ENCODE data around the gene PHACTR4. TPM values are rescaled to one million over a fixed set of nuclear protein-coding genes. Genes with fewer than 3 reads are reported as not detected.

PHACTR4 gene
- total RNA-seq, 6 experiments from 2014 or later = 16.1 to 25.8 (median 23.3) TPM

- TF ChIP-seq POLR2A (IDR thresholded peaks at IDR 0.05) = no peak
- no peak for TF ChIP-seq CTCF (IDR thresholded peaks at IDR 0.05)
- Histone ChIP-seq H3K27me3 (no peaks in the 10 kb centered on the region), H3K27ac (no peak overlapping the region), H3K4me1 (no peaks in the 10 kb centered on the region), H3K36me3 (peaks cover 0 to 24% (median 6%) of the 10 kb centered on the region in 4 donors), H3K9me3 (no peaks in the 10 kb centered on the region), H3K4me3 (no peak overlapping the region)
- intact Hi-C loops (cut with DNase I) = no loop called here
- 97% methylated on average over 3 of the region's 3 CpGs for WGBS (ENCODE audit: insufficient coverage, low coverage, low lambda C conversion rate, missing lambda C conversion rate)
- DNase-seq (no peak), ATAC-seq (no peak)
Measured at GRCh38 chr1:28338897-28339296, 30.6 kb upstream of the PHACTR4 start.

- intact Hi-C loops (cut with DNase I) = no loop called here
- H3K27me3 ChIP-seq = no peaks in the 10 kb centered on the region
- TF ChIP-seq POLR2A (IDR thresholded peaks at IDR 0.05) (no peak), CTCF (IDR thresholded peaks at IDR 0.05) (no peak)
- no peak overlapping the region for H3K27ac ChIP-seq
- no peak overlapping the region for H3K4me3 ChIP-seq
- DNase-seq (no peak), ATAC-seq (no peak)
- no peaks in the 10 kb centered on the region for H3K9me3 ChIP-seq
- 88% methylated on average over 9 of the region's 10 CpGs for WGBS (ENCODE audit: insufficient coverage, low coverage, low lambda C conversion rate, missing lambda C conversion rate)
- no peaks in the 10 kb centered on the region for H3K4me1 ChIP-seq
- H3K36me3 ChIP-seq = peaks cover 0 to 17% (median 3%) of the 10 kb centered on the region in 4 donors
Measured at GRCh38 chr1:28339551-28339950, 30.0 kb upstream of the PHACTR4 start.

GRCh38 chr1:28340221-28340974 lies 29.1 kb upstream of the PHACTR4 start:
- 92% methylated on average over 4 of the region's 4 CpGs for WGBS (ENCODE audit: insufficient coverage, low coverage, low lambda C conversion rate, missing lambda C conversion rate)
- Histone ChIP-seq H3K27ac (no peak overlapping the region), H3K4me3 (no peak overlapping the region), H3K9me3 (no peaks in the 10 kb centered on the region), H3K27me3 (no peaks in the 10 kb centered on the region), H3K4me1 (no peaks in the 10 kb centered on the region), H3K36me3 (peaks cover 0 to 9% (median 1%) of the 10 kb centered on the region in 4 donors)
- intact Hi-C loops (cut with DNase I) = no loop called here
- no peak for DNase-seq
- no peak for ATAC-seq
- TF ChIP-seq POLR2A (IDR thresholded peaks at IDR 0.05) = no peak
- no peak for TF ChIP-seq CTCF (IDR thresholded peaks at IDR 0.05)

- Histone ChIP-seq H3K9me3 (no peaks in the 10 kb centered on the region), H3K4me1 (no peaks in the 10 kb centered on the region), H3K27me3 (no peaks in the 10 kb centered on the region), H3K36me3 (no peaks in the 10 kb centered on the region), H3K4me3 (no peak overlapping the region), H3K27ac (no peak overlapping the region)
- no peak for ATAC-seq
- intact Hi-C loops (cut with DNase I) = no loop called here
- no peak for DNase-seq
- TF ChIP-seq POLR2A (IDR thresholded peaks at IDR 0.05) = no peak
- no peak for TF ChIP-seq CTCF (IDR thresholded peaks at IDR 0.05)
- 94% methylated on average over 2 of the region's 2 CpGs for WGBS (ENCODE audit: insufficient coverage, low coverage, low lambda C conversion rate, missing lambda C conversion rate)
Measured at GRCh38 chr1:28341591-28341990, 27.9 kb upstream of the PHACTR4 start.
